Coronary artery (tissue), 2 donors: ENCODE results near the gene TEAD4.

Experiments used
- DNase-seq: peaks from one replicate; pipeline ENCODE4 v3.0.0-alpha.2; 2017; ENCODE audit warnings: low spot score
- H3K27ac ChIP-seq, 2 donors: fragments of 200-600 bp; sonication (generic); one replicate each; pipeline ENCODE4 v1.5.1; 2016 to 2019
- H3K4me3 ChIP-seq: fragments of 200-600 bp; sonication (generic); 2 replicates; pipeline ENCODE4 v1.5.1; 2016; ENCODE audit warnings: mild to moderate bottlenecking, moderate library complexity
- CTCF ChIP-seq: fragments of 200-600 bp; sonication (generic); IDR thresholded peaks from one replicate; pipeline ENCODE4 v1.5.1; 2019; ENCODE audit warnings: antibody characterized with exemption

The TEAD4 gene

GRCh38 chr12:3071710-3072109 is 112.5 kb downstream of the TEAD4 start:
- no peak for TF ChIP-seq CTCF
- Histone ChIP-seq H3K4me3 (no peak overlapping the region), H3K27ac (no peak overlapping the region)
- DNase-seq, result no peak

GRCh38 chr12:3073438-3074250 is 114.4 kb downstream of the TEAD4 start:
- Histone ChIP-seq H3K4me3 (no peak overlapping the region), H3K27ac (peak overlapping the region in 1 of 2 donors; percentile 35)
- DNase-seq, result peak; percentile 83
- TF ChIP-seq CTCF, result peak; percentile 95

- TF ChIP-seq CTCF, result no peak
- no peak for DNase-seq
- Histone ChIP-seq H3K27ac (no peak overlapping the region), H3K4me3 (no peak overlapping the region)
These were observed 116.1 kb downstream of the TEAD4 start for GRCh38 chr12:3075315-3075714.

- Histone ChIP-seq H3K27ac (peak within 1 kb of the TSS; percentile 94 to 96), H3K4me3 (peak within 1 kb of the TSS; percentile 91)
- peak; percentile 90 for DNase-seq
- TF ChIP-seq CTCF, result no peak
These were observed 117.8 kb downstream of the TEAD4 start, which contains the start of gene TSPAN9 for GRCh38 chr12:3076730-3077571. TSPAN9 (plus strand) TSS chr12:3077379; CDS start chr12:3201194, 123,815 bp downstream.

- no peak for TF ChIP-seq CTCF
- peak overlapping the region; percentile 91 for H3K4me3 ChIP-seq
- H3K27ac ChIP-seq, result peak overlapping the region; percentile 94 to 96
- DNase-seq, result no peak
These were observed 118.4 kb downstream of the TEAD4 start for GRCh38 chr12:3077572-3078081.

GRCh38 chr12:3078086-3078820 is 119.1 kb downstream of the TEAD4 start:
- no peak for DNase-seq
- H3K4me3 ChIP-seq, result peak overlapping the region; percentile 91
- no peak for TF ChIP-seq CTCF
- peak overlapping the region; percentile 94 to 96 for H3K27ac ChIP-seq
